OCI-LY7 (cell line): Measurements from ENCODE around the gene EGFR. TPM values are rescaled to one million over a fixed set of nuclear protein-coding genes. Genes with fewer than 3 reads are reported as not detected.

Source experiments
- BruUV-seq: library from RNA; stranded (reverse); fragments of 400-500 nt; replicated peaks from 2 replicates; lab custom pipeline; 2021; lab: Mats Ljungman, UMichigan
- CTCF ChIA-PET: fragments of 300-600 bp; sonication (Branson Sonifier 250); formaldehyde crosslinking; loops from one replicate; lab custom pipeline; 2022; ENCODE audit warnings: antibody characterized with exemption; ENCODE audit not compliant: unreplicated experiment; lab: Charles Lee
- POLR2A ChIA-PET: fragments of 300-600 bp; sonication (Branson Sonifier 250); formaldehyde crosslinking; loops from one replicate; lab custom pipeline; 2022; ENCODE audit warnings: antibody characterized with exemption; lab: Charles Lee
- DNase-seq: peaks from one replicate; pipeline ENCODE4 v3.0.0-alpha.2; 2015; ENCODE audit warnings: low spot score
- H2AFZ ChIP-seq: fragments of 200-600 bp; sonication (generic), shearing (Covaris generic); 2 replicates; pipeline ENCODE4 v1.6.1; 2014; ENCODE audit warnings: mild to moderate bottlenecking, antibody characterized with exemption, low read length, moderate library complexity
- H3K27ac ChIP-seq: fragments of 200-600 bp; sonication (generic); 2 replicates; pipeline ENCODE4 v1.5.1; 2014; ENCODE audit warnings: mixed run types, low read depth, mild to moderate bottlenecking, moderate library complexity, low read length, inconsistent platforms; ENCODE audit not compliant: poor library complexity, severe bottlenecking
- H3K36me3 ChIP-seq: fragments of 200-600 bp; sonication (generic); 2 replicates; pipeline ENCODE4 v1.6.1; 2014; ENCODE audit warnings: mild to moderate bottlenecking, antibody characterized with exemption, low read length, moderate library complexity, mixed read lengths; ENCODE audit not compliant: insufficient read depth
- H3K4me1 ChIP-seq: fragments of 200-600 bp; sonication (generic); 2 replicates; pipeline ENCODE4 v1.5.1; 2014; ENCODE audit warnings: mild to moderate bottlenecking, low read length; ENCODE audit not compliant: insufficient read depth, poor library complexity, severe bottlenecking
- H3K4me2 ChIP-seq: fragments of 200-600 bp; sonication (generic); 2 replicates; pipeline ENCODE4 v1.6.1; 2014; ENCODE audit warnings: mild to moderate bottlenecking, low read length
- H3K4me3 ChIP-seq: fragments of 200-600 bp; sonication (generic); 2 replicates; pipeline ENCODE4 v1.5.1; 2014; ENCODE audit warnings: mild to moderate bottlenecking, low read depth, low read length; ENCODE audit not compliant: poor library complexity, severe bottlenecking
- H3K79me2 ChIP-seq: fragments of 200-600 bp; sonication (generic); 2 replicates; pipeline ENCODE4 v1.6.1; 2016; ENCODE audit warnings: low read depth, mild to moderate bottlenecking, low read length, moderate library complexity, mixed read lengths; ENCODE audit not compliant: insufficient read depth
- H3K9me2 ChIP-seq: fragments of 200-600 bp; sonication (generic); 2 replicates; pipeline ENCODE4 v1.6.1; 2016; ENCODE audit warnings: mild to moderate bottlenecking, low read length, mixed read lengths; ENCODE audit not compliant: insufficient read depth
- H3K9me3 ChIP-seq: fragments of 200-600 bp; sonication (generic); 2 replicates; pipeline ENCODE4 v1.6.1; 2014; ENCODE audit warnings: mild to moderate bottlenecking, mixed run types, low read length, mixed read lengths
- H4K20me1 ChIP-seq: fragments of 200-600 bp; sonication (generic); 2 replicates; pipeline ENCODE4 v1.6.1; 2014; ENCODE audit warnings: mild to moderate bottlenecking, antibody characterized with exemption, low read length, moderate library complexity, mixed read lengths; ENCODE audit not compliant: insufficient read depth
- EZH2phosphoT487 ChIP-seq: fragments of 200-600 bp; sonication (generic); IDR thresholded peaks from 2 replicates; pipeline ENCODE4 v1.6.1; 2018; ENCODE audit warnings: low read depth, borderline replicate concordance, mild to moderate bottlenecking, mixed run types, antibody characterized with exemption, low read length, moderate library complexity, mixed read lengths
- intact Hi-C: fragments of 100-400 bp; cut with micrococcal nuclease; formaldehyde crosslinking; loops from one replicate; pipeline ENCODE4 v1.10.0; 2022; ENCODE audit not compliant: unreplicated experiment
- total RNA-seq, 2 experiments: library from RNA; depleted of rRNA in 1 of 2; stranded (reverse); fragments of >200 nt in 1 of 2; shearing (Covaris generic) in 1 of 2; gene quantifications; 2 replicates each; pipeline ENCODE4 v1.2.3, GENCODE V29; 2014 to 2022
- TF ChIP-seq, protein P1 (sequence below): fragments of 200-600 bp; sonication (generic); conservative IDR thresholded peaks from 2 replicates; pipeline ENCODE4 v1.5.1; 2014; ENCODE audit warnings: mild to moderate bottlenecking, antibody characterized with exemption, low read length, moderate library complexity, mixed read lengths

EGFR gene
- total RNA-seq, 2 experiments from 2014 or later: 0.27 TPM; not detected in 1

DNA sequence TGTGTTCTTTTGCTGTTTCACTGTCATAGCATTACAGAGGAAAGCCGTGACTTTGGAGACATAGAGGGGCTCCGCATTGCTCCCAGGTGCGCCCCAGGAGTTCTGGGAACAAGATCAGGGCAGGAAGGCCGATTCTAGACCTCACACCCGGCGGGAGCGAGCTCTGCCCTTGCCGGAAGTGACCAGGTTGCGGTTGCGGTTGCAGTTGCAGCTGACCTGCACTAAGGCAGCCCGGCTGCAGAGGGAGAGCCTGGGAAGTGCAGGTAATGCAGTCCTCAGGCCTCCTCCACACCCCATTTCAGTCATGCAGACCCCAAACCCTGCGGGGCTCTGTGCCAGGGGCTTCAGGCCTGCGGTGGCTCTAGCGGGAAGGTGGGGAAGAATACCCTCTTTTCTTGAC lies 216.3 kb downstream of the EGFR start:
- CTCF ChIA-PET: no interaction called here
- POLR2A ChIA-PET: no interaction called here
- Histone ChIP-seq H3K27ac (no peak overlapping the region), H3K9me3 (no peaks in the 10 kb centered on the region), H3K4me2 (no peak overlapping the region), H3K4me1 (no peaks in the 10 kb centered on the region), H3K36me3 (no peaks in the 10 kb centered on the region), H3K4me3 (no peak overlapping the region), H2AFZ (no peak overlapping the region), H3K79me2 (no peaks in the 10 kb centered on the region), H4K20me1 (no peaks in the 10 kb centered on the region), H3K9me2 (no peaks in the 10 kb centered on the region)
- no TSS peak for BruUV-seq
- TF ChIP-seq EZH2phosphoT487: no peak
- TF ChIP-seq, protein P1, sequence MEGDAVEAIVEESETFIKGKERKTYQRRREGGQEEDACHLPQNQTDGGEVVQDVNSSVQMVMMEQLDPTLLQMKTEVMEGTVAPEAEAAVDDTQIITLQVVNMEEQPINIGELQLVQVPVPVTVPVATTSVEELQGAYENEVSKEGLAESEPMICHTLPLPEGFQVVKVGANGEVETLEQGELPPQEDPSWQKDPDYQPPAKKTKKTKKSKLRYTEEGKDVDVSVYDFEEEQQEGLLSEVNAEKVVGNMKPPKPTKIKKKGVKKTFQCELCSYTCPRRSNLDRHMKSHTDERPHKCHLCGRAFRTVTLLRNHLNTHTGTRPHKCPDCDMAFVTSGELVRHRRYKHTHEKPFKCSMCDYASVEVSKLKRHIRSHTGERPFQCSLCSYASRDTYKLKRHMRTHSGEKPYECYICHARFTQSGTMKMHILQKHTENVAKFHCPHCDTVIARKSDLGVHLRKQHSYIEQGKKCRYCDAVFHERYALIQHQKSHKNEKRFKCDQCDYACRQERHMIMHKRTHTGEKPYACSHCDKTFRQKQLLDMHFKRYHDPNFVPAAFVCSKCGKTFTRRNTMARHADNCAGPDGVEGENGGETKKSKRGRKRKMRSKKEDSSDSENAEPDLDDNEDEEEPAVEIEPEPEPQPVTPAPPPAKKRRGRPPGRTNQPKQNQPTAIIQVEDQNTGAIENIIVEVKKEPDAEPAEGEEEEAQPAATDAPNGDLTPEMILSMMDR: no peak
- intact Hi-C loops: no loop called here
- no peak for DNase-seq

DNA sequence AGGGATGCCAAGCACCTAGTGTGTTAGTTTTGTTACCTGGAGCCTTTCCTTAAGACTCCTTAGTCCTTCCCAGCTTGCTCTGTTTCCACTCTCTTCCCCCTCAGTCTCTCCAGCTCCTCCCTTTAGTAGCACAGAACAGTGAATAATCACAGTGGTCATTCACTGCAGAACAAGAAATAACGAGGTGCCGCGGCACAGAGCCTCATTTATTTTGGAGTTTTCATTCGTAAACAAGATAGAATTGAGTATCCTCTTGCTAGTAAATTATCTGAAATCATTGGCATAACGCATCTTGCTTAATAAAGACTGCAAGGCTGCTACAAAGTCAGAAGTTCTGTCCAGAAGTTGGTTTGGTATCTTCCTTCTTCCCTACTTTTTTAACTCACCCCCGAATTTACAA lies 217.0 kb downstream of the EGFR start:
- Histone ChIP-seq H3K36me3 (no peaks in the 10 kb centered on the region), H3K4me2 (no peak overlapping the region), H3K4me1 (no peaks in the 10 kb centered on the region), H4K20me1 (no peaks in the 10 kb centered on the region), H3K4me3 (no peak overlapping the region), H3K79me2 (no peaks in the 10 kb centered on the region), H2AFZ (no peak overlapping the region), H3K9me3 (no peaks in the 10 kb centered on the region), H3K27ac (no peak overlapping the region), H3K9me2 (no peaks in the 10 kb centered on the region)
- no TSS peak for BruUV-seq
- no peak for TF ChIP-seq EZH2phosphoT487
- TF ChIP-seq, protein P1: no peak
- ChIA-PET POLR2A (no interaction called here), CTCF (no interaction called here)
- DNase-seq: no peak
- intact Hi-C loops: no loop called here

DNA sequence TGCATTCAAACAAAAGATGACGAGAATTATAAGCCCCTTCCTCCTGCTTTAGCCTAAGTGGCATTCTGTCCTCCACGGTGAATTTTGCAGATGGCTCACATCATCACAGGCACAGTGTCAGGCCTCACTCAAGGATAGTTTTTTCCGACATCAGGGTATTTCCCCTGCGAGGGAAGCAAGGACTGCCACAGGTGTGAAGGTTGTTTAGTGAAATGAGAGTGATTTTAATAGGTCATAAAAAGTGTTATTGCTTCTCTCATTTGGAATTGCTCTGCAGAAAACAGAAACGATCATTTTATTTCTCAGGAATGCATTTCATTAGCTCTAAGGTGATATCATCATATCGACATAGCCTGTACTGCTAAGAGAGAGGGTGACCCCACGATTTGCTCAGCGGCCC lies 217.7 kb downstream of the EGFR start:
- Histone ChIP-seq H3K4me1 (no peaks in the 10 kb centered on the region), H3K79me2 (no peaks in the 10 kb centered on the region), H3K4me2 (no peak overlapping the region), H3K9me2 (no peaks in the 10 kb centered on the region), H3K27ac (no peak overlapping the region), H3K36me3 (no peaks in the 10 kb centered on the region), H2AFZ (no peak overlapping the region), H3K9me3 (no peaks in the 10 kb centered on the region), H3K4me3 (no peak overlapping the region), H4K20me1 (no peaks in the 10 kb centered on the region)
- ChIA-PET CTCF (no interaction called here), POLR2A (no interaction called here)
- intact Hi-C loops: no loop called here
- no TSS peak for BruUV-seq
- no peak for TF ChIP-seq EZH2phosphoT487
- TF ChIP-seq, protein P1: no peak
- no peak for DNase-seq
